Stomach (tissue), 9 donors: ENCODE measurements around the gene PPP1R12B. TPM values are rescaled to one million over a fixed set of nuclear protein-coding genes. Genes with fewer than 3 reads are reported as not detected.
"Not testable (repeated sequence)": the region's sequence is repeated elsewhere in the genome, so short reads cannot be mapped to it uniquely, and the experiment has no call there.

ENCODE experiments used
- DNase-seq, 2 donors: peaks; one replicate each; pipeline versions ENCODE4 v3.0.0 to v3.0.0-alpha.2; 2013 to 2019
- H3K27ac ChIP-seq, 5 donors: fragments of 200-600 bp in 4 of 5; sonication (generic) in 4 of 5; one replicate each; pipeline ENCODE4 v1.5.1; 2013 to 2019; ENCODE audit warnings: mild to moderate bottlenecking in 1 of 5, moderate library complexity in 1 of 5
- H3K27me3 ChIP-seq, 3 donors: fragments of 200-600 bp; sonication (generic); one replicate each; pipeline ENCODE4 v1.5.1; 2017 to 2019; ENCODE audit warnings: mixed run types in 1 of 3
- H3K36me3 ChIP-seq, 4 donors: fragments of 200-600 bp; sonication (generic); 1 replicate in 3 of 4; 2 replicates in 1 of 4; pipeline ENCODE4 v1.5.1; 2016 to 2019
- H3K4me1 ChIP-seq, 4 donors: fragments of 200-600 bp; sonication (generic); one replicate each; pipeline ENCODE4 v1.5.1; 2016 to 2019
- H3K4me3 ChIP-seq, 4 donors: fragments of 200-600 bp; sonication (generic) in 3 of 4; one replicate each; pipeline ENCODE4 v1.5.1; 2016 to 2019; ENCODE audit warnings: mild to moderate bottlenecking in 1 of 4
- H3K9me3 ChIP-seq, 4 donors: fragments of 200-600 bp; sonication (generic); one replicate each; pipeline ENCODE4 v1.5.1; 2016 to 2019
- EP300 ChIP-seq: sonication (generic); formaldehyde crosslinking; IDR thresholded peaks from one replicate; pipeline ENCODE4 v1.6.1; 2017; ENCODE audit warnings: antibody characterized with exemption
- POLR2A ChIP-seq, 4 donors: fragments of 450-650 bp; IDR thresholded peaks; one replicate each; pipeline ENCODE4 v1.6.1; 2016; ENCODE audit warnings: antibody characterized with exemption in 4 of 4, control low read depth in 2 of 4, mild to moderate bottlenecking in 1 of 4, moderate library complexity in 1 of 4
- POLR2AphosphoS5 ChIP-seq, 3 donors: sonication (generic); formaldehyde crosslinking; IDR thresholded peaks; one replicate each; pipeline ENCODE4 v1.6.1; 2016; ENCODE audit warnings: antibody characterized with exemption in 3 of 3
- WGBS, 5 donors: extraction: QIAGEN DNeasy Blood & Tissue Kit in 3 of 5; methylation state at CpG; one replicate each; pipeline versions ENCODE4 v1.1.5 to v1.1.7; 2013 to 2018; 5-methylcytosine and 5-hydroxymethylcytosine counted together
- intact Hi-C: fragments of 100-400 bp; cut with DNase I; formaldehyde crosslinking; loops from one replicate; pipeline ENCODE4 v1.15.1; 2023; ENCODE audit warnings: low total_unique reads
- polyA plus RNA-seq, 3 donors: library from polyadenylated mRNA; stranded (reverse); fragments of 200-250 nt; gene quantifications; one replicate each; pipeline ENCODE4 v1.2.3, GENCODE V29; 2013
- total RNA-seq, 5 donors: library from RNA; depleted of rRNA; stranded (reverse); fragments of >200 nt; gene quantifications; one replicate each; pipeline versions ENCODE4 v1.1.0 to v1.2.3, GENCODE V29; 2014 to 2016
- TF ChIP-seq, protein P1 (sequence below), 7 experiments: fragments of 450-650 bp in 4 of 7; fragments of 200-600 bp in 3 of 7; sonication (generic) in 3 of 7; IDR thresholded peaks; one replicate each; pipeline ENCODE4 v1.5.1; 2016 to 2019; ENCODE audit warnings: antibody characterized with exemption in 7 of 7, control low read depth in 2 of 7, mild to moderate bottlenecking in 1 of 7
- donor health status: healthy with polysubstance abuse.
- donor health status: Bipolar disorder and iron deficiency.
- donor health status: healthy.

Gene PPP1R12B
- total and polyA plus RNA-seq, 8 donors: 9.7 to 352 (median 96.0) TPM

DNA sequence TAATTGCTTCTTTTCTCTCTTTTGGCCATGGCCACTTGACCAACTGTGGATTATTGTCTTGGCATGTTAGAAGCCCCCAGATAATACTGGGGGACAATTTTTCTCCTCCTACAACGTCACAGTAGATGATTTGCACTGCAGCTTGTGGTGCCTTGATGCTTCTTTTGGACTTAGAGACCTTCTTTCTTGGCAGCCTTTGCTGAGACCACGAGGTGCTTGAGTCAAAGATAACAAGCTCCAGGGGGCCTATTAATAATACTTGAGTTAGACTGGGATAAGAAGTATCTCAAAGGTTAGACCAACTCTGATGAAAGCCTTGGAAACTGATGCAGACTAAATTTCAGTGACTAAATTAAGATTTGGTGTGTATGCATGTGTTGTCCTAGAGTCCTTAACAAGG is 3.2 kb downstream of the PPP1R12B start:
- Histone ChIP-seq H3K27me3 (no peaks in the 10 kb centered on the region), H3K36me3 (no peaks in the 10 kb centered on the region), H3K9me3 (no peaks in the 10 kb centered on the region), H3K4me3 (no peak overlapping the region), H3K27ac (no peak overlapping the region), H3K4me1 (peaks cover 10 to 40% (median 32%) of the 10 kb centered on the region in 4 donors)
- intact Hi-C loops: no loop called here
- WGBS, 5 donors: 35 to 54% (median 52%) methylated on average over 2 of the region's 2 CpGs
- no peak for DNase-seq
- no peak for TF ChIP-seq POLR2A (IDR thresholded peaks at IDR 0.05)
- TF ChIP-seq, protein P1, sequence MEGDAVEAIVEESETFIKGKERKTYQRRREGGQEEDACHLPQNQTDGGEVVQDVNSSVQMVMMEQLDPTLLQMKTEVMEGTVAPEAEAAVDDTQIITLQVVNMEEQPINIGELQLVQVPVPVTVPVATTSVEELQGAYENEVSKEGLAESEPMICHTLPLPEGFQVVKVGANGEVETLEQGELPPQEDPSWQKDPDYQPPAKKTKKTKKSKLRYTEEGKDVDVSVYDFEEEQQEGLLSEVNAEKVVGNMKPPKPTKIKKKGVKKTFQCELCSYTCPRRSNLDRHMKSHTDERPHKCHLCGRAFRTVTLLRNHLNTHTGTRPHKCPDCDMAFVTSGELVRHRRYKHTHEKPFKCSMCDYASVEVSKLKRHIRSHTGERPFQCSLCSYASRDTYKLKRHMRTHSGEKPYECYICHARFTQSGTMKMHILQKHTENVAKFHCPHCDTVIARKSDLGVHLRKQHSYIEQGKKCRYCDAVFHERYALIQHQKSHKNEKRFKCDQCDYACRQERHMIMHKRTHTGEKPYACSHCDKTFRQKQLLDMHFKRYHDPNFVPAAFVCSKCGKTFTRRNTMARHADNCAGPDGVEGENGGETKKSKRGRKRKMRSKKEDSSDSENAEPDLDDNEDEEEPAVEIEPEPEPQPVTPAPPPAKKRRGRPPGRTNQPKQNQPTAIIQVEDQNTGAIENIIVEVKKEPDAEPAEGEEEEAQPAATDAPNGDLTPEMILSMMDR (IDR thresholded peaks at IDR 0.05): no peak
- no peak for TF ChIP-seq POLR2AphosphoS5 (IDR thresholded peaks at IDR 0.05)
- TF ChIP-seq EP300: no peak

DNA sequence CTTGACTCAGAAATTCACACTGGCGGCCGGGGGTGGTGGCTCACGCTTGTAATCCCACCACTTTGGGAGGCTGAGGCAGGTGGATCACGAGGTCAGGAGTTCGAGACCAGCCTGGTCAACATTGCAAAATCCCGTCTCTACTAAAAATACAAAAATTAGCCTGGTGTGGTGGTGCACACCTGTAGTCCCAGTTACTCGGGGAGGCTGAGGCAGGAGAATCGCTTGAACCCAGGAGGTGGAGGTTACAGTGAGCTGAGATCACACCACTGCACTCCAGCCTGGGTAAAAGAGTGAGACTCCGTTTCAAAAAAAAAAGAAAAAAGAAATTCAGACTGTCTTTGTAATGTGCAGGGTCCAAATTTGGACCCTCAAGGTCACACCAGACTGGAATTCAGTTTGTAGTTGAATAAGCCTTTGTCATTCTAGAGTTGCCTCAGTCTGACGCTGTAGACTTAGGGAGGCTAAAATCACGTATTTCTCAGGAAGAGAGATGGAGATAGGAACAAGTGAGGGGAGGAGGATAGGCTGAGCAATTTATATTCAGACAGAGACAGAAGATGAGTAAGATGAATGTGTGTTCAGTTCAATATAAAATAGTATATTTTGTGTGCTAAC is 4.2 kb downstream of the PPP1R12B start:
- DNase-seq, H3K9me3 ChIP-seq, H3K27ac ChIP-seq, H3K27me3 ChIP-seq, H3K4me3 ChIP-seq, H3K36me3 ChIP-seq, intact Hi-C loops: not testable (repeated sequence)
- 93 to 97% (median 95%) methylated on average over 11 of the region's 11 CpGs for WGBS, 5 donors
- H3K4me1 ChIP-seq: peaks cover 10 to 45% (median 35%) of the 10 kb centered on the region in 4 donors

DNA sequence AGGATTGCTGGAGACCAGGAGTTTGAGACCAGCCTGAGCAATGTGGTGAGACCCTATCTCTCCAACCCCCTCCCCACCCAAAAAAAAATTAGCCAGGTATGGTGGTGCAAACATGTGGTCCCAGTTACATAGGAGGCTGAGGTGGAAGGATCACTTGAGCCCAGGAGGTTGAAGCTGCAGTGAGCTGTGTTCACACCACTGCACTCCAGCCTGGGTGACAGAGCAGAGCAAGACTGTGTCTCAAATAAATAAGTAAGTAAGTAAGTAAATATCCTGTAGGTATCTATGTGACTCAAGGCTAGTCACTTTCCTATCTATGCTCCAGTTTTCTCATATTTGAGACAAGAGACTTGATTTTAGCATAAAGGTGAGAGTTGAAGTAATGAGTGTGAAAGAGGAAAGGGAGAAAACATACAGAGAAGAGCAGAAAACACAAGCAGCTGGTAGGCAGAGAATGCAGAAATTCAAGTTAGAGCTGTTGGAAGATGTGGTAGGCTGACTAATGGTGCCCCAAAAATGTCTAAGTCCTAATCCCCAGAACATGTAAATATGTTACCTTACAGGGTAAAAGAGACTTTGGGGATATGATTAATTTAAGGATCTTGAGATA is 7.5 kb downstream of the PPP1R12B start:
- intact Hi-C loops: no loop called here
- TF ChIP-seq POLR2A (IDR thresholded peaks at IDR 0.05): no peak
- TF ChIP-seq EP300: no peak
- TF ChIP-seq, protein P1 (IDR thresholded peaks at IDR 0.05): no peak
- no peak for TF ChIP-seq POLR2AphosphoS5 (IDR thresholded peaks at IDR 0.05)
- DNase-seq: no peak
- H3K4me3 ChIP-seq: no peak overlapping the region
- H3K36me3 ChIP-seq: no peaks in the 10 kb centered on the region
- H3K27ac ChIP-seq: no peak overlapping the region
- peaks cover 0 to 25% (median 17%) of the 10 kb centered on the region in 4 donors for H3K4me1 ChIP-seq
- no peaks in the 10 kb centered on the region for H3K9me3 ChIP-seq
- H3K27me3 ChIP-seq: no peaks in the 10 kb centered on the region

DNA sequence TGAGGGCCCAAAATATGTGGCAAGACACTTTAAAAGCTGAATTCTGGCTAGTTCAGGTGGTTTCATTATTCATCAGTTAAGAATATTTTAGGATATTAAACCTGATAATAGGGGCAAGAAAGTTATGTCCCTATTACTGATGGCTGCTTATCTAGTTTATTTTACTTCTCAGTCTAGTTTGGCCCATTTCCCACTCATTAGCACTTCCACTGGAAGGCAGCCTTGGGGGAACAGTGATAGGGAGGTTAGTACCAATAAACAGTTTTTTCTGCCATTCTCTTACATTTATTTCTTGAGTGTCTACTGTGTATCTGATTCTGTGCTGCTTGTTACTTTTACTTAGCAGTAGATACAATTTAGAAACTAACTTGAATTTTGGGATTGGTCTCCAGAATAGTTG is 9.0 kb downstream of the PPP1R12B start:
- Histone ChIP-seq H3K9me3 (no peaks in the 10 kb centered on the region), H3K27ac (no peak overlapping the region), H3K4me3 (no peak overlapping the region), H3K36me3 (no peaks in the 10 kb centered on the region), H3K27me3 (no peaks in the 10 kb centered on the region), H3K4me1 (peaks cover 0 to 17% (median 5%) of the 10 kb centered on the region in 4 donors)
- intact Hi-C loops: no loop called here
- TF ChIP-seq, protein P1 (IDR thresholded peaks at IDR 0.05): no peak
- TF ChIP-seq EP300 (no peak), POLR2AphosphoS5 (IDR thresholded peaks at IDR 0.05) (no peak), POLR2A (IDR thresholded peaks at IDR 0.05) (no peak)
- DNase-seq: no peak

DNA sequence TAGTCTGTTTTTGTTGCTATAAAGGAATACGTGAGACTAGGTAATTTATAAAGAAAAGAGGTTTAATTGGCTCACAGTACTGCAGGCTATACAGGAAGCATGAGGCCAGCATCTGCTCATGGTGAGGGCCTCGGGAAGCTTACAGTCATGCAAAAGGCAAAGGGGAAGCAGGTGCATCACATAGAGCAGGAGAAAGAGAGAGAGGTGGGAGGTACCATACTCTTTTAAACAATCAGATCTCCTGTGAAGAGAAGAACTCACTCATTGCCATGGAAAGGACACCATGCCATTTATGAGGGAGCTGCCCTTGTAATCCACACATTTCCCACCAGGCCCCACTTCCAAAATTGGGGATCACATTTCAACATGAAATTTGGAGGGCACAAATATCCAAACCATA is 12.7 kb downstream of the PPP1R12B start:
- 90 to 98% (median 96%) methylated on average over 2 of the region's 2 CpGs for WGBS, 5 donors
- intact Hi-C loops: no loop called here
- no peak overlapping the region for H3K27ac ChIP-seq
- no peaks in the 10 kb centered on the region for H3K9me3 ChIP-seq
- no peaks in the 10 kb centered on the region for H3K27me3 ChIP-seq
- DNase-seq: no peak
- TF ChIP-seq, protein P1 (IDR thresholded peaks at IDR 0.05): no peak
- TF ChIP-seq POLR2AphosphoS5 (IDR thresholded peaks at IDR 0.05) (no peak), EP300 (no peak), POLR2A (IDR thresholded peaks at IDR 0.05) (no peak)
- H3K4me1 ChIP-seq: peaks cover 0 to 16% (median 6%) of the 10 kb centered on the region in 4 donors
- no peak overlapping the region for H3K4me3 ChIP-seq
- H3K36me3 ChIP-seq: no peaks in the 10 kb centered on the region
